KMS-11 (cell line): ENCODE data around the gene DEPDC5.

Experiments used
- H2AFZ ChIP-seq: fragments of 200-600 bp; sonication (generic); 2 replicates; pipeline ENCODE4 v1.6.1; 2016; ENCODE audit warnings: antibody characterized with exemption, mixed run types, low read depth
- H3K27ac ChIP-seq: fragments of 200-600 bp; sonication (generic); 2 replicates; pipeline ENCODE4 v1.6.1; 2016; ENCODE audit warnings: mild to moderate bottlenecking, mixed run types
- H3K27me3 ChIP-seq: fragments of 200-600 bp; sonication (generic); 2 replicates; pipeline ENCODE4 v1.6.1; 2017; ENCODE audit warnings: mild to moderate bottlenecking, low read depth, mixed run types, moderate library complexity; ENCODE audit not compliant: insufficient read depth
- H3K36me3 ChIP-seq: fragments of 200-600 bp; sonication (generic); 2 replicates; pipeline ENCODE4 v1.6.1; 2017; ENCODE audit warnings: mild to moderate bottlenecking, mixed run types; ENCODE audit not compliant: insufficient read depth
- H3K4me1 ChIP-seq: fragments of 200-600 bp; sonication (generic); 2 replicates; pipeline ENCODE4 v1.6.1; 2016; ENCODE audit warnings: mild to moderate bottlenecking, low read depth, mixed run types; ENCODE audit not compliant: poor library complexity, severe bottlenecking
- H3K4me2 ChIP-seq: fragments of 200-600 bp; sonication (generic); 2 replicates; pipeline ENCODE4 v1.7.0; 2016; ENCODE audit warnings: mild to moderate bottlenecking, mixed run types
- H3K4me3 ChIP-seq: fragments of 200-600 bp; sonication (generic); IDR thresholded peaks from 2 replicates; pipeline ENCODE4 v1.6.1; 2017; ENCODE audit warnings: low read depth, low read length, mixed read lengths; ENCODE audit not compliant: insufficient read depth
- H3K79me2 ChIP-seq: fragments of 200-600 bp; sonication (generic); 2 replicates; pipeline ENCODE4 v1.6.1; 2016; ENCODE audit warnings: low read depth, mixed run types; ENCODE audit not compliant: insufficient read depth
- H3K9ac ChIP-seq: fragments of 200-600 bp; sonication (generic); 2 replicates; pipeline ENCODE4 v1.6.1; 2016; ENCODE audit warnings: mild to moderate bottlenecking, mixed run types
- H4K20me1 ChIP-seq: fragments of 200-600 bp; sonication (generic); 2 replicates; pipeline ENCODE4 v1.6.1; 2016; ENCODE audit warnings: mild to moderate bottlenecking, mixed run types; ENCODE audit not compliant: insufficient read depth
- CTCF ChIP-seq: fragments of 200-600 bp; sonication (generic); conservative IDR thresholded peaks from 2 replicates; pipeline ENCODE4 v1.6.1; 2017; ENCODE audit warnings: low read depth, mild to moderate bottlenecking, antibody characterized with exemption, low read length, moderate library complexity, mixed read lengths

DEPDC5 gene

GRCh38 chr22:31952094-31952401, 198.2 kb downstream of the DEPDC5 start:
- Histone ChIP-seq H3K27ac (no peak overlapping the region), H3K4me3 (no peak overlapping the region), H3K4me2 (no peak overlapping the region), H4K20me1 (peaks cover 50% of the 10 kb centered on the region), H3K4me1 (peaks cover 18% of the 10 kb centered on the region), H3K9ac (no peak overlapping the region), H3K79me2 (peaks cover 86% of the 10 kb centered on the region), H2AFZ (no peak overlapping the region), H3K36me3 (peaks cover 19% of the 10 kb centered on the region; the same call in 1 of the 2 replicates), H3K27me3 (no peaks in the 10 kb centered on the region)
- no peak for TF ChIP-seq CTCF

GRCh38 chr22:31952472-31952871, 198.7 kb downstream of the DEPDC5 start:
- Histone ChIP-seq H3K79me2 (peaks cover 82% of the 10 kb centered on the region), H3K36me3 (peaks cover 23% of the 10 kb centered on the region; the same call in 1 of the 2 replicates), H2AFZ (no peak overlapping the region), H3K27me3 (no peaks in the 10 kb centered on the region), H3K4me2 (no peak overlapping the region), H3K4me3 (no peak overlapping the region), H4K20me1 (peaks cover 46% of the 10 kb centered on the region), H3K4me1 (peaks cover 15% of the 10 kb centered on the region), H3K27ac (no peak overlapping the region), H3K9ac (no peak overlapping the region)
- no peak for TF ChIP-seq CTCF

DNA sequence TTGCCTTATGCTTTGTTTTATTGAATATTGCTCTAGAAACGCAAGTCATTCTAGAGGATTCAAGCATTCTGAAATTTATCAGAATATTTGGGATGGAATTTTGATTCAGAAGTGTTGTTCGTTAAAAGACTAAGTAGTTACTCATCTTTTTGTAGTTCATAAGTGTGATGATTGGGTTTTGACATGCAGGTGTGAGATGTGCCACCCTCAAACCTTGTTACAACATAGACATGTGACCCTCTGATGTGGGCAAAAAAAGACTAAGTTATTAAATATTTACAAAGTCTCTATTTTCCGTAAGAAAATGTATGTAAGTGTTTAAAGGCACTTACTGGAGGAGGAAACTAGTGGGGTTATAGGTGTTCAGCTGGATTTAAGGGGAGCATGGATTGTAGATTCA, 199.4 kb downstream of the DEPDC5 start:
- no peak overlapping the region for H2AFZ ChIP-seq
- H3K27me3 ChIP-seq = no peaks in the 10 kb centered on the region
- no peak overlapping the region for H3K4me3 ChIP-seq
- peaks cover 23% of the 10 kb centered on the region; the same call in 1 of the 2 replicates for H3K36me3 ChIP-seq
- peaks cover 74% of the 10 kb centered on the region for H3K79me2 ChIP-seq
- H3K4me1 ChIP-seq = peaks cover 13% of the 10 kb centered on the region
- no peak overlapping the region for H3K9ac ChIP-seq
- TF ChIP-seq CTCF = no peak
- no peak overlapping the region for H3K4me2 ChIP-seq
- H4K20me1 ChIP-seq = peaks cover 39% of the 10 kb centered on the region
- H3K27ac ChIP-seq = no peak overlapping the region

DNA sequence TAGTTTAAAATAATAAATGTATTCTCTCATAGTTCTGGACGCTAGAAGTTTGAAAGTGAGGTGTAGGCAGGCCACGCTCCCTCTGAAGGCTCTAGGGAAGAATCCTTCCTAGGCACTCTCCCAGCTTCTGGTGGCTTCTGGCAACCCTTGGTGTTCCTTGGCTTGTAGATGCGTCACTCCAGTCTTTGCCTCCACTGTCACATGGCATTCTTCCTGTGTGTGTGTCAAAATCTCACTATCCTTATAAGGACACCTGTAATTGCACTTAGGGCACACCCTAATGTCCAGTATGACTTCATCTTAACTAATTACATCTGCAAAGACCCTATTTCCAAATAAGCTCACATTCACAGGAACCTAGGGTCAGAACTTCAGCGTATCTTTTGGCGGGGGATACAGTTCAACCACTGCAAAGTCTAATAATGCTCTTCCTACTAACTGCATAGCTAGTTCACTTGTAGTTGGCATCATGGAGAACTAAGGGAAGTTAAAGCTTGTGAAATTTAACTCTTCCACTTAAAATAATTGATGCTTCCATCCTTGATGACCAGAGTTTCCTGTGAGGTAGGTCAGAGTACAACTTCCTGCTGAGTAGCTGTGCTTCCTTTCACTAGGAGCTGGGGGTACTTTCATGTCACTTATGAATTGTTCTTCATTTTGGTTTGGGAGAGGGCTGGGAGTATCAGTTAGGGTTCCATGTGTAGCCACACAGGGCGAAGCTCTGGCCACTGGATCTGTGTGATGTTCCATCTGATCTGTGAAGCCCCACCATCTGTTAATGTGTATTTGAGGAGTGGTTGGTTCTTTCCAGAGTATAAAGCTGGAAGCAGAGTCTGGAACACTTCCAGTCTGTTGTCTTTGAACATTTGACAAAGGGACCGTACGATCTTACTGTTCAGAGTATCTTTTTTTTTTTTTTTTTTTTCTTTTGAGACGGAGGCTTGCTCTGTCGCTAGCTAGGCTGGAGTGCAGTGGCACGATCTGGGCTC, 201.0 kb downstream of the DEPDC5 start:
- H3K36me3 ChIP-seq = peaks cover 17% of the 10 kb centered on the region; the same call in 1 of the 2 replicates
- H3K9ac ChIP-seq = no peak overlapping the region
- peaks cover 39% of the 10 kb centered on the region for H4K20me1 ChIP-seq
- TF ChIP-seq CTCF = no peak
- peaks cover 8% of the 10 kb centered on the region for H3K4me1 ChIP-seq
- H3K4me3 ChIP-seq = no peak overlapping the region
- H3K27me3 ChIP-seq = no peaks in the 10 kb centered on the region
- H3K4me2 ChIP-seq = no peak overlapping the region
- no peak overlapping the region for H2AFZ ChIP-seq
- H3K79me2 ChIP-seq = peaks cover 59% of the 10 kb centered on the region
- H3K27ac ChIP-seq = no peak overlapping the region
